SK-N-SH treated with all-trans-retinoic acid at 6 μM for 48 hours (cell line): ENCODE data around the gene KCNC4.
A peak's percentile ranks its signal among the peaks of the same experiment; 100 is the strongest.

Experiments used
- ATAC-seq: fragments of 200-7000 bp; cut with Tn5 transposase; 3 replicates; pipeline ENCODE4 v1.9.1; 2020; ENCODE audit warnings: mild to moderate bottlenecking, moderate library complexity
- ARNTL ChIP-seq: fragments of 450-650 bp; formaldehyde crosslinking; IDR thresholded peaks from 2 replicates; pipeline ENCODE4 v1.5.0; 2020; ENCODE audit warnings: low read depth, mild to moderate bottlenecking, moderate library complexity, borderline replicate concordance
- CREB5 ChIP-seq: fragments of 250-450 bp; sonication (Bioruptor Pico); IDR thresholded peaks from 2 replicates; pipeline ENCODE4 v1.5.1; 2020; ENCODE audit warnings: low read depth, mild to moderate bottlenecking, moderate library complexity
- CSDC2 ChIP-seq: fragments of 250-450 bp; sonication (Bioruptor Pico); IDR thresholded peaks from 2 replicates; pipeline ENCODE4 v1.5.0; 2020; ENCODE audit warnings: mild to moderate bottlenecking, moderate library complexity
- CSRNP3 ChIP-seq: fragments of 250-450 bp; sonication (Bioruptor Pico); IDR thresholded peaks from 2 replicates; pipeline ENCODE4 v1.5.1; 2021; ENCODE audit warnings: mild to moderate bottlenecking, moderate library complexity
- ESRRG ChIP-seq: fragments of 250-450 bp; sonication (Bioruptor Pico); IDR thresholded peaks from 2 replicates; pipeline ENCODE4 v1.6.1; 2021; ENCODE audit warnings: mild to moderate bottlenecking
- OSR1 ChIP-seq: fragments of 250-450 bp; sonication (Bioruptor Pico); IDR thresholded peaks from 2 replicates; pipeline ENCODE4 v1.8.0; 2022; ENCODE audit warnings: moderate library complexity, mild to moderate bottlenecking, inconsistent platforms
- PATZ1 ChIP-seq: fragments of 250-450 bp; sonication (Bioruptor Pico); IDR thresholded peaks from 2 replicates; pipeline ENCODE4 v1.8.0; 2020; ENCODE audit warnings: mild to moderate bottlenecking, moderate library complexity, borderline replicate concordance
- POU6F1 ChIP-seq: fragments of 250-450 bp; sonication (Bioruptor Pico); IDR thresholded peaks from 2 replicates; pipeline ENCODE4 v1.8.0; 2021; ENCODE audit warnings: low read depth, mild to moderate bottlenecking, moderate library complexity, borderline replicate concordance
- PPARA ChIP-seq: fragments of 250-450 bp; sonication (Bioruptor Pico); IDR thresholded peaks from 2 replicates; pipeline ENCODE4 v1.5.0; 2020; ENCODE audit warnings: mild to moderate bottlenecking, borderline replicate concordance
- RARB ChIP-seq: fragments of 250-450 bp; sonication (Bioruptor Pico); IDR thresholded peaks from 2 replicates; pipeline ENCODE4 v1.8.0; 2021; ENCODE audit warnings: mild to moderate bottlenecking, moderate library complexity
- SNAI2 ChIP-seq: fragments of 250-450 bp; sonication (Bioruptor Pico); IDR thresholded peaks from 2 replicates; pipeline ENCODE4 v1.5.0; 2020; ENCODE audit warnings: mild to moderate bottlenecking, moderate library complexity
- TCF4 ChIP-seq: fragments of 250-450 bp; sonication (Bioruptor Pico); IDR thresholded peaks from 2 replicates; pipeline ENCODE4 v1.8.0; 2021; ENCODE audit warnings: mild to moderate bottlenecking, moderate library complexity, borderline replicate concordance
- TOX ChIP-seq: fragments of 250-450 bp; sonication (Bioruptor Pico); IDR thresholded peaks from 2 replicates; pipeline ENCODE4 v1.8.0; 2021; ENCODE audit warnings: mild to moderate bottlenecking, moderate library complexity, borderline replicate concordance
- TSHZ2 ChIP-seq: fragments of 250-450 bp; sonication (Bioruptor Pico); IDR thresholded peaks from 2 replicates; pipeline ENCODE4 v1.5.0; 2020; ENCODE audit warnings: mild to moderate bottlenecking, moderate library complexity
- ZC3H10 ChIP-seq: fragments of 250-450 bp; sonication (Bioruptor Pico); IDR thresholded peaks from 2 replicates; pipeline ENCODE4 v1.5.1; 2021; ENCODE audit warnings: mild to moderate bottlenecking, moderate library complexity
- ZNF565 ChIP-seq: fragments of 450-650 bp; formaldehyde crosslinking; conservative IDR thresholded peaks from 2 replicates; pipeline ENCODE4 v1.5.0; 2020; ENCODE audit warnings: low read depth, mild to moderate bottlenecking, moderate library complexity
- ZNF70 ChIP-seq: fragments of 450-650 bp; formaldehyde crosslinking; IDR thresholded peaks from 2 replicates; pipeline ENCODE4 v1.5.0; 2020; ENCODE audit warnings: mild to moderate bottlenecking, moderate library complexity
- ZNF8 ChIP-seq: fragments of 450-650 bp; formaldehyde crosslinking; IDR thresholded peaks from 2 replicates; pipeline ENCODE4 v1.5.0; 2020; ENCODE audit warnings: mild to moderate bottlenecking, moderate library complexity

Gene KCNC4

GRCh38 chr1:110188035-110188618 is 22.0 kb upstream of the KCNC4 start (continued):
- TF ChIP-seq TSHZ2 (CRISPR knock-in tag) (peak; percentile 35; the same call in 1 of the 2 replicates), CSDC2 (CRISPR knock-in tag) (no peak), ZNF70 (CRISPR knock-in tag) (no peak), POU6F1 (CRISPR knock-in tag) (no peak), ZC3H10 (CRISPR knock-in tag) (no peak)

- no peak for ATAC-seq
- no peak for TF ChIP-seq PPARA (CRISPR knock-in tag)
- TF ChIP-seq CSRNP3 (CRISPR knock-in tag) = no peak
- no peak for TF ChIP-seq PATZ1
- TF ChIP-seq ZNF8 (CRISPR knock-in tag) = no peak
- no peak for TF ChIP-seq ESRRG (CRISPR knock-in tag)
- no peak for TF ChIP-seq ZNF565 (CRISPR knock-in tag)
- no peak for TF ChIP-seq POU6F1 (CRISPR knock-in tag)
- no peak for TF ChIP-seq OSR1 (CRISPR knock-in tag)
- no peak for TF ChIP-seq CREB5
- TF ChIP-seq ARNTL (CRISPR knock-in tag) = no peak
- TF ChIP-seq ZC3H10 (CRISPR knock-in tag) = no peak
- TF ChIP-seq ZNF70 (CRISPR knock-in tag) = no peak
Observed at GRCh38 chr1:110189181-110189580, 20.9 kb upstream of the KCNC4 start.

GRCh38 chr1:110190282-110190929 is 19.7 kb upstream of the KCNC4 start:
- no peak for ATAC-seq
- no peak for TF ChIP-seq TSHZ2 (CRISPR knock-in tag)
- TF ChIP-seq ZC3H10 (CRISPR knock-in tag) = no peak
- TF ChIP-seq SNAI2 (CRISPR knock-in tag) = no peak
- TF ChIP-seq CSRNP3 (CRISPR knock-in tag) = no peak
- no peak for TF ChIP-seq CREB5
- no peak for TF ChIP-seq TCF4 (CRISPR knock-in tag)
- TF ChIP-seq PPARA (CRISPR knock-in tag) = no peak
- no peak for TF ChIP-seq ESRRG (CRISPR knock-in tag)
- TF ChIP-seq RARB (CRISPR knock-in tag) = no peak
- TF ChIP-seq TOX = no peak
- TF ChIP-seq OSR1 (CRISPR knock-in tag) = no peak
- TF ChIP-seq, all 23 proteins: peak for 0
